Common myeloid progenitor, CD34-positive (primary cell): Measurements from ENCODE around the gene RUNX2.
"Not testable (repeated sequence)": the region's sequence is repeated elsewhere in the genome, so short reads cannot be mapped to it uniquely, and the experiment has no call there.

ENCODE experiments used
- CTCF ChIA-PET: fragments of 350-600 bp; sonication (Branson Sonifier 250); formaldehyde crosslinking; loops from one replicate; lab custom pipeline; 2021; ENCODE audit warnings: antibody characterized with exemption; lab: Charles Lee
- POLR2A ChIA-PET: fragments of 350-600 bp; sonication (Branson Sonifier 250); formaldehyde crosslinking; loops from one replicate; lab custom pipeline; 2021; ENCODE audit warnings: antibody characterized with exemption; lab: Charles Lee
- DNase-seq, 3 donors: peaks; one replicate each; pipeline versions ENCODE4 v3.0.0 to v3.0.0-alpha.2; 2013
- H3K27ac ChIP-seq, 2 experiments: 1 replicate in 1 of 2; 2 replicates in 1 of 2; pipeline ENCODE4 v1.7.0; 2013; ENCODE audit warnings: inconsistent platforms in 2 of 2, low read length in 2 of 2, mild to moderate bottlenecking in 2 of 2, low read depth in 1 of 2, moderate library complexity in 1 of 2; ENCODE audit not compliant: severe bottlenecking in 2 of 2, insufficient read depth in 1 of 2, poor library complexity in 1 of 2
- H3K27me3 ChIP-seq, 5 experiments: replicated peaks in 2 of 5; 1 replicate in 3 of 5; 2 replicates in 2 of 5; pipeline versions ENCODE4 v1.6.1 to v1.7.0; 2013; ENCODE audit warnings: low read length in 4 of 5, mild to moderate bottlenecking in 2 of 5, moderate library complexity in 2 of 5, inconsistent platforms in 1 of 5; ENCODE audit not compliant: insufficient read depth in 5 of 5, control insufficient read depth in 4 of 5
- H3K36me3 ChIP-seq, 4 experiments: 1 replicate in 2 of 4; 2 replicates in 2 of 4; pipeline versions ENCODE4 v1.6.1 to v1.7.0; 2013; ENCODE audit warnings: low read length in 3 of 4, control low read depth in 1 of 4, mild to moderate bottlenecking in 1 of 4; ENCODE audit not compliant: control insufficient read depth in 4 of 4, insufficient read depth in 4 of 4
- H3K4me1 ChIP-seq, 4 experiments: 1 replicate in 3 of 4; 2 replicates in 1 of 4; pipeline versions ENCODE4 v1.6.1 to v1.7.1; 2013; ENCODE audit warnings: low read length in 3 of 4, mild to moderate bottlenecking in 3 of 4, control low read depth in 1 of 4, inconsistent platforms in 1 of 4, moderate library complexity in 1 of 4; ENCODE audit not compliant: control insufficient read depth in 4 of 4, insufficient read depth in 4 of 4; ENCODE audit errors: control extremely low read depth in 1 of 4
- H3K4me3 ChIP-seq, 7 experiments: 1 replicate in 4 of 7; 2 replicates in 3 of 7; pipeline versions ENCODE4 v1.5.1 to v1.7.0; 2013; ENCODE audit warnings: mild to moderate bottlenecking in 7 of 7, low read length in 6 of 7, moderate library complexity in 6 of 7, inconsistent platforms in 2 of 7, low read depth in 2 of 7, control low read depth in 1 of 7; ENCODE audit not compliant: insufficient read depth in 4 of 7, control insufficient read depth in 1 of 7; ENCODE audit errors: extremely low read depth in 1 of 7
- H3K9me3 ChIP-seq, 5 experiments: 1 replicate in 4 of 5; 2 replicates in 1 of 5; pipeline versions ENCODE4 v1.6.1 to v1.7.1; 2013; ENCODE audit warnings: low read length in 4 of 5, mild to moderate bottlenecking in 2 of 5, inconsistent platforms in 1 of 5, low read depth in 1 of 5, moderate library complexity in 1 of 5; ENCODE audit not compliant: control insufficient read depth in 4 of 5, insufficient read depth in 2 of 5; ENCODE audit errors: control extremely low read depth in 1 of 5
- WGBS: methylation state at CpG from one replicate; pipeline ENCODE4 v1.1.5; 2013; ENCODE audit not compliant: insufficient coverage; 5-methylcytosine and 5-hydroxymethylcytosine counted together

The RUNX2 gene

GRCh38 chr6:45556828-45557227 lies 228.7 kb downstream of the RUNX2 start:
- no peaks in the 10 kb centered on the region for H3K9me3 ChIP-seq
- H3K36me3 ChIP-seq = no peaks in the 10 kb centered on the region
- H3K27ac ChIP-seq = no peak overlapping the region
- ChIA-PET CTCF (no interaction called here), POLR2A (interaction anchor here (0.7 kb wide), 1 partner anchor 939 kb away, joined by 3 read pairs; no protein-coding TSS in a partner anchor)
- no peak overlapping the region for H3K4me3 ChIP-seq
- DNase-seq = no peak
- H3K4me1 ChIP-seq = peaks cover 2 to 8% (median 8%) of the 10 kb centered on the region in 4 experiments
- no CpG with 5 or more reads among the region's 5 CpGs for WGBS
- no peaks in the 10 kb centered on the region for H3K27me3 ChIP-seq

GRCh38 chr6:45557454-45557853 lies 229.3 kb downstream of the RUNX2 start:
- ChIA-PET POLR2A (no interaction called here), CTCF (no interaction called here)
- Histone ChIP-seq H3K4me3 (no peak overlapping the region), H3K36me3 (no peaks in the 10 kb centered on the region), H3K27me3 (no peaks in the 10 kb centered on the region), H3K4me1 (peaks cover 2 to 8% (median 8%) of the 10 kb centered on the region in 4 experiments), H3K27ac (no peak overlapping the region), H3K9me3 (no peaks in the 10 kb centered on the region)
- DNase-seq = no peak
- WGBS = 100% methylated on average over 1 of the region's 2 CpGs

- no peak for DNase-seq
- H3K27ac ChIP-seq = no peak overlapping the region
- CTCF ChIA-PET = interaction anchor here (0.6 kb wide), 1 partner anchor 252 kb away, joined by 3 read pairs; no protein-coding TSS in a partner anchor
- POLR2A ChIA-PET = no interaction called here
- H3K4me3 ChIP-seq = no peak overlapping the region
- no peaks in the 10 kb centered on the region for H3K27me3 ChIP-seq
- H3K9me3 ChIP-seq = no peaks in the 10 kb centered on the region
- H3K4me1 ChIP-seq = peaks cover 0 to 8% (median 7%) of the 10 kb centered on the region in 4 experiments
- H3K36me3 ChIP-seq = no peaks in the 10 kb centered on the region
Observed at GRCh38 chr6:45558858-45559257, 230.7 kb downstream of the RUNX2 start.

GRCh38 chr6:45560321-45560820 lies 232.2 kb downstream of the RUNX2 start:
- H3K9me3 ChIP-seq, H3K27me3 ChIP-seq, H3K4me3 ChIP-seq, H3K27ac ChIP-seq, H3K4me1 ChIP-seq, DNase-seq, POLR2A ChIA-PET, CTCF ChIA-PET, H3K36me3 ChIP-seq: not testable (repeated sequence)
- WGBS = no CpG with 5 or more reads among the region's 3 CpGs

- Histone ChIP-seq H3K4me1 (no peaks in the 10 kb centered on the region), H3K36me3 (no peaks in the 10 kb centered on the region), H3K27me3 (no peaks in the 10 kb centered on the region), H3K9me3 (no peaks in the 10 kb centered on the region), H3K4me3 (no peak overlapping the region), H3K27ac (no peak overlapping the region)
- CTCF ChIA-PET = no interaction called here
- no peak for DNase-seq
- POLR2A ChIA-PET = no interaction called here
- WGBS = 100% methylated on average over 4 of the region's 4 CpGs
Observed at GRCh38 chr6:45562171-45562570, 234.0 kb downstream of the RUNX2 start.

GRCh38 chr6:45563041-45563440 lies 234.9 kb downstream of the RUNX2 start:
- Histone ChIP-seq H3K36me3 (no peaks in the 10 kb centered on the region), H3K4me1 (no peaks in the 10 kb centered on the region), H3K27ac (no peak overlapping the region), H3K9me3 (no peaks in the 10 kb centered on the region), H3K4me3 (no peak overlapping the region), H3K27me3 (no peaks in the 10 kb centered on the region)
- POLR2A ChIA-PET = interaction anchor here (0.5 kb wide), 1 partner anchor 80 kb away, joined by 4 read pairs; no protein-coding TSS in a partner anchor
- CTCF ChIA-PET = interaction anchor here (1.9 kb wide), 1 partner anchor 9 kb away, joined by 4 read pairs; no protein-coding TSS in a partner anchor
- 79% methylated on average over 2 of the region's 7 CpGs for WGBS
- no peak for DNase-seq

GRCh38 chr6:45563844-45564243 lies 235.7 kb downstream of the RUNX2 start:
- no peak for DNase-seq
- ChIA-PET POLR2A (no interaction called here), CTCF (interaction anchor here (1.9 kb wide), 1 partner anchor 9 kb away, joined by 4 read pairs; no protein-coding TSS in a partner anchor)
- H3K9me3 ChIP-seq = no peaks in the 10 kb centered on the region
- no peak overlapping the region for H3K4me3 ChIP-seq
- no CpG with 5 or more reads among the region's 2 CpGs for WGBS
- no peaks in the 10 kb centered on the region for H3K4me1 ChIP-seq
- H3K36me3 ChIP-seq = no peaks in the 10 kb centered on the region
- H3K27me3 ChIP-seq = no peaks in the 10 kb centered on the region
- H3K27ac ChIP-seq = no peak overlapping the region
